Renal cortical epithelial cell (primary cell): ENCODE data around the gene GNA14. TPM values are rescaled to one million over a fixed set of nuclear protein-coding genes. Genes with fewer than 3 reads are reported as not detected.
"Not testable (repeated sequence)": the region's sequence is repeated elsewhere in the genome, so short reads cannot be mapped to it uniquely, and the experiment has no call there.

Source experiments
- DNase-seq: peaks from one replicate; pipeline ENCODE4 v3.0.0-alpha.2; 2011; ENCODE audit warnings: low read depth
- total RNA-seq: library from RNA; depleted of rRNA; stranded (reverse); fragments of >200 nt; gene quantifications from 2 replicates; pipeline ENCODE4 v1.2.3, GENCODE V29; 2014

GNA14 gene
- total RNA-seq, 1 donor from 2014 or later = 0.10 TPM

DNA sequence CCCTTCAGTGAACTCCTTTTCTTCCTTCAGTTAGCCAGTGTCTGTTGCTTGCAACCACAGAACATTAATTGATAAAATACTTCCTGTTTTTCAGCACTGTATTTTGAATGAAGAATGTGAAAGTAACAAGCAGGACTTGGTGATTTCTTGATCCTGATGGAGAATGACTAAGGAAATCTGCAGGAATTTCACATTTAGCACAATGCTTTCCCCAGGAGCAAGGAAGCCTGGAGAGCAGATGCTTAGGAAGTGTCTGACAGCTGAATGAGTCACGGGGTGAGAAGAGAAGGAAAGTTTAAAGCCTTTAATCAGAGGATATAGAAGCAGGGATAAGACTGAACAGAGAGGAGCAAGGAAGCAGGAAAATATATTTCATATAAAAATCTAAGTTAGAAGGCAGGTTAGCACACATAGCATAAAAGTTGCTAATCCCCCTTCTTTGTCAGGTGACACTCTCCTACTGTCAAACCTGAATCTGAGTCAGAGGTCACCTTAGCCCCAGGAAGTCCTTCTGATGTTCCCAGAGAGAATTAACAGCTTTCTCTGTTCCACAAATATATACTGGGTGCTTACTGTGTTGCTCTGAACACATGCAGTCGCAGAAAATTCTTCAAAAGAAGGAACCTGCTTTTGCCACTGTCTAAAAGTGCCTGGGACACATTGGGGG is 59.7 kb downstream of the GNA14 start:
- DNase-seq = peak; percentile 72

DNA sequence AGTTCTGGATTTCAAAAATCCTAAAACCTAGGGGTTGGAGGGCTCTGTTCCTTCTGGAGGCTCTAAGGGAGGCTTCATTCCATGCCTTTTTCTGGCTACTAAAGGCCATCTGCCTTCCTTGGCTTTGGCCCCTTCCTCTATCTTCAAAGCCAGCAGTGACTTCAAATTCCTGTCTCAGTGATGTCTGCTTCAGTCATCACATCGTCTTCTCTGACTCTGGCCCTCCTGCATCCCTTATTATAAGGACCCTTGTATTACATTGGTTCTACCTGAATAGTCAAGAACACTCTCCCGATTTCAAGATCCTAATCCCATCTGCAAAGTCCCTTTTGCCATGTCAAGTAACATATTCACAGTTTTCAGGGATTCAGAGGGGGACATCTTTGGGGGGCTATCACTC is 60.3 kb downstream of the GNA14 start:
- no peak for DNase-seq

DNA sequence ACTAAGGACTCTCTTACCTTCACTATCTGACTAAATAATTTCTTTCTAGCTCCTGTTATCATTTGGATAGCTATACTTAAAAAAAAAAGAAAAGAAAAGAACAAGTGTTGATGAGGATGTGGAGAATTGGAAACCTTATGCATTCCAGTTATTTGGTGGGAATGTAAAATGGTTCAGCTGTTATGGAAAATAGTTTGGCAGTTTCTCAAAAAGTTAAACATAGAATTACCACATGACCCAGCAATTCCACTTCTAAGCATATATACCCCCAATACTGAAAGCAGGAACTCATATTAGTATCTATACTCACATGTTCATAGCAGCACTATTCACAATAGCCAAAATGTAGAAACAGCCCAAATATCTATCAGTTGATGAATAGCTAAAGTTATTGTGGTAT is 61.1 kb downstream of the GNA14 start:
- no peak for DNase-seq

DNA sequence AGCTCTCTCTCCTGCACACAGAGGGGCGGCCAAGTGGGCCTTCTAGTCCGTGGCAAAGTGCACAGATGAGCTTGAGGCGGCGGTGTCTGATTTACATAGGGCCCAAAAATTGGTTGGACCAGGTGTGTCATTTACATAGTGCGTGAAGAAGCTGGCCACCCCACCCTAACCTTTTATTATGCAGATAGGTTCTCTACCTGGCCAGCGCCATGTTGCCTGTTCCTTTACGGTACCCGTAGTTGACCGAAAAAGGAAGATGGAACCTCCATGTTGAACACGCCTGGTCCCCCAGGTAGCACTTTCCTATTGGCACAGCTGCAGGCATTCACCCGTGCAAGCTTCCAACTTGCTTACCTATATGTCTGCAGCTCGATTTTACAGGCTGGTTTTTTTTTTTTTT is 61.5 kb downstream of the GNA14 start:
- no peak for DNase-seq

DNA sequence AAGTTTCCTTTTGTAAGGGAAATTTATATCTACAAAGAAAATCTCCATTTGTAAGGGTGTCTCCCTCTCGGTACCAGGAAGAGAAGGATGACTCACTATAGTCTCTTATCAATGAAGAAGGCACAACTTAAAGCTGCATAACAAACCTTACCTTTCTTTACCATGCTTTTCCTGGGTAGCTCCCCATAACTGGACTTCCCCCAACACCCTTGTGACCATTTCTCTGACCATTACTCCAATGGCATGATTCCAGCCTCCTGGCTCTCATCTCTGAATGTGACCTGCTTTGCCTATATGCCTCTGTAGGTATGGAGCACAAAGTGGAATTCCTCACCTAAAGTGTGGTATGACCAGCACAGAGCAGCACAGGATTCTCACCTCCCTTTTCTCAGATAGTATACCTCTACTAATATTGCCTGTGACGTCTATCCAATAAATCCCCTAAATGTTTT is 62.8 kb downstream of the GNA14 start:
- no peak for DNase-seq

DNA sequence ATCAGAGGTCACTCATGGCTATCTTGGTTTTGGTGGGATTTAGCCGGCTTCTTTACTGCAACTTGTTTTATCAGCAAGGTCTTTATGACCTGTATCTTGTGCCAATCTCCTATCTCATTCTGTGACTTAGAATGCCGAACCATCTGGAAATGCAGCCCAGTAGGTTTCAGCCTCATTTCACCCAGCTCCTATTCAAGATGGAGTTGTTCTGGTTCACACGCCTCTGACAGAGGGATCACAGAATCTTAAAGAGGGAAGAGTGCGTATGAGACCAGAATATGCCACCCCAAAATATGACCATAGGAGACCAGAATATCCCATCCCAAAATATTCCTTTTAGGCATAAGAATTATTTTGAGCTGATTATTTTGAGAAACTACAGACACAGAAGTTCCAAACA is 63.2 kb downstream of the GNA14 start:
- DNase-seq = not testable (repeated sequence)

DNA sequence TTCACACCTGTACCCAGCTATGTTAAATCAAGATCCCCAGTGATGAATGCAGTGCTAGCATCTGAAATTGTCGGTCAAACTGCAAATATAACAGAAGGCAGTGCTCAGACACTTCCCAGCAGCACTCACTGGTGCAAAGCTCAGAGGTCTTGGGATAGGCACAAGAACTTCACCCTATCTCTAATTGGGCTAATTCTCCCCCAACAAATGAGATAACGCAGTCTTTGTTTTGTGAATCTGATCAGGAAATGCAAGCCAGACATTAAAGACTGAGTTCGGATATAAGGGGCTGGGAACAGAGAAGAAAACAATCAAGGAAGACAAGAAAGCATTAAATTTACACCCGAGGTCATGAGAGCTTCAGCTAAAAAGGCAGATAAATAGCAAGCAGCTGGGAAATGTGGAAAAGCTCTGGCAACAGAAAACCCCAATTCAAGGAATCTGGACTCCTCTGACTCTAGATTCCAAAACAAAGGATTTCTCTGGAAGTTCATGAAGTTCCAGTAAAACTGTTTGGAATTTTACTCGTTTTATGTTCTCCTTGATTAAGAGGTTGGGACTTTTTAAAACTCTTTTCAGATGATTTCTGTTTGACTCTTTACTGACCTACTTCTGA is 65.1 kb downstream of the GNA14 start:
- no peak for DNase-seq

DNA sequence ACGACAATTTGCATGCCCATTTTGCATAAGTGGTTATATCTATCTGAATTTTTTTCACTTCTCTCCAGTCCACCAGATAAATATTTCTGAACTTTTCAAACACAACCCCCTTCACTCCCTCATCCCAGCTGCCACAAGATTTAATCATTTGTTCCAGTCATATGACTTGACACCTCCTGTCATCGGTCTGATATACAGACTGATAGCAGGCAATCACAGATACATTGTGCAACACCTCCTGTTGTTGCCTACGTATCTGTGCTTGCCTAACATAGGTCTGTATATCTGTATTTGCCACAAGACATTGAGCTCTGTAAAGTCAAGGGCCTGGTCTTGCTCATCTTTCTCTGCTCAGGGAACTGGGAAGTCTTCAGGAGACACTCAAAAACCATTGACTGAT is 65.6 kb downstream of the GNA14 start:
- DNase-seq = no peak

DNA sequence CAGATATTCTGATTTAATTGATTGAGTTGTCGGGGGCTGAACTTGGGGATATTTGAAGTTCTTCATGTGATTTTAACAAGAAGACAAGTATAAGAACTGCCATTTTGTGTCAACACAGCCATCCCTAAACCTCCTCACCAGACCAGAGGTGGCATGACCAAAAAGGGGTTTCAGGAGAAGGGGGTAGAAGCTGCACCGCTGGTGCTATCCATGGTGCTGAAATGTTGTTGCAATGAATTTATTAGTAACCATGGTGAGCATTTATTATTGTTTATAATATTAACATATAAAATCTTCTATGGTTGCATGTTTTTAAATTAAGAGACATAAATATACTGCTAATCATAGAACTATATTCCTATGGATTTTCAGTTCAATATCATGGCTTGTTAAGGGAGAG is 72.3 kb downstream of the GNA14 start:
- no peak for DNase-seq

DNA sequence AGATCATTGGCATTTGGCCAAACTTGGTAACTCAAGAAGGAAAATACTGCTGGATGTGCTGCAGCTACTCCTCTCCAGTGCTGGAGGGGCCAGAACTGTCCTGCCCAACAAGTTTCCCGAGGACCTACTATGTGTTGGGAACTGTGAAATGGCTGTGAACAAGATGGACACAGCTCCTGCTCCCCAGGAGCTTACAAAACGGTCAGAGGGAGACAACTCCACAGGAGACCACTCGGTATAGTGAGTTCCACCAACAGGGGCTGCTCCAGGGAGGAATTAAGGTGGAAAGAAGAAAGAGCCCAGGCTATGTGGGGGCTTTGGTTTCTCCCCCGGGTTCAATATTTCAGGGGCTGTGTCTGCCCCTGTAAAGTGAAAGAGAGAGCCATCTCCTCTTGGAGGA is 78.8 kb downstream of the GNA14 start:
- no peak for DNase-seq

DNA sequence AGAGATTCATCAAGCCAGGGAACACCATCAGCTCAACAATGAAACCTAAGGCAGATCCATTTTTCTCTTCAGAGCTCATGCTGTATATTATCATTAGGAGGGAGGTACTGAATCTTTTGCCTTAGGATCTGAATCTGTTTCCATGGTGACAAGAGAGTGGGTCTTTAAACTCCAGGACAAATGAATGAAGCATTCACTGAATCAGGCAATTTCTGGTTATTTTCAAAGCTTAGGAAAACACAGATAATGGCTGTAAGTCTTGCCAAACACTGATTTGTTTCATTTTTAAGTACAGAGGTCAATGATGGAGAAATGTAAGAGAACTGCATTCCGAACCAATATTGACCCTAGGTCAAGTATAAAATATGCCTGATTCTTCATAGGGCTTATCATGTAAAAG is 84.9 kb downstream of the GNA14 start:
- DNase-seq = no peak

DNA sequence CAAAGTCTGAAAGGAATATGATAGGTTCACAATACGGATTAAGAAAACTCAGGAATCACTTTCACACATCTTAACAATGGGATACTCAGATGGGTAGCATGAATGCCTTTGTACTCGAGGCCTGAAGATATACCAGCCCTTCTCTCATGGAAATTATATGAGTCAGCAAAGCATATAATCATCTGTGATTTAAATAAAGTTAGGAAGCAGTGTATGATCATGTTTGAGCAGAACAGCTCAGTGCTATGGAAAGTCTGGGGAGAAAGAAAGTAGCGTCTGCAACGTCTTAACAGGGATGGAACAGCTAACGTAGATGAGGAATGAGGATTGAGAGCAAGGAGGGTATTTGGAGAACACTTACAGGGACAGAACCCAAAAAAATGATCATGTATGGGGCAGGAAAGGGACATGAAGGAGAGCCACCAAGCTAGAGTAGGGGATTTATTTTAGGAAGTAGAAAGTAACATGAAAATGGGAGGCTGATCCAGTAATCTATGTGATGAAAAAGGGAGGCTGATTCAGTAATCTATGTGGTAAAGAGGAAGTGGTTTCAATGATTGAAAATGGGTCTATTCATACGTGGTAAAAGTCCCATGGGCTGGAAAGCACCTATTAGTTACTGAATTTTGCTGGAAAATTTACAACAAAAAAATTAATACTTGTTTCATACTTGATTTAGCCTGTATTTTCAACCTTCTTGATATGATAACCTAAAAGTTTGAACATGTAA is 85.9 kb downstream of the GNA14 start:
- DNase-seq = no peak

DNA sequence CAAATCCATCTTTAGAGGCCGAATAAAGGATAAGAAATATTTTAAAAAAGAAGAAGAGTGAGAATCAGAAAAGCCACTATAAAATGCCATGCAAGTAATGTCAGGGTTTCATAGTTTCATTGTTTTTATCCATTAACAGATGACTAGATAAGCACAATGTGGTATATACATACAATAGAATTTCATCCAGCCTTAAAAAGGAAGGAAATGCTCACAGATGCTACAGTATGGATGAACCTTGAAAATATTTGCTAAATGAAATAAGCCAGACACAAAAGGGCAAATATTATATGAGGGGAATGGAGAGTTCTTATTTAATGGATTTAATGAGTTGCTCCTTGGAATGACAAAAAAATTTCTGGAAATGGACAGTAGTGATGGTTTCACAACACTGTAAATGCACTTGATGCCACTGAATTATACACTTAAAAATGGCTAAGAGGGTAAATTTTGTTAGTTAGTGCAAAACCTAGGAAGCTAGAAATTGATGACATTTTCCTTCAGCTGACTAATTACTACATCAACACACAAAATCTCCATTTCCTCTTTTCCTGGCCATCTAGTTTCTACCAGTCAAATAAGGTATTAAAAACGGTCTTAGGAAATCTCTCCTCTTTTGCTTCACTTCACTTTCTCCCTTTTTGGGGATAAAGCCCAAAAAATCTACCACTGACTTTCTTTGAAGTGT is 86.6 kb downstream of the GNA14 start:
- no peak for DNase-seq

DNA sequence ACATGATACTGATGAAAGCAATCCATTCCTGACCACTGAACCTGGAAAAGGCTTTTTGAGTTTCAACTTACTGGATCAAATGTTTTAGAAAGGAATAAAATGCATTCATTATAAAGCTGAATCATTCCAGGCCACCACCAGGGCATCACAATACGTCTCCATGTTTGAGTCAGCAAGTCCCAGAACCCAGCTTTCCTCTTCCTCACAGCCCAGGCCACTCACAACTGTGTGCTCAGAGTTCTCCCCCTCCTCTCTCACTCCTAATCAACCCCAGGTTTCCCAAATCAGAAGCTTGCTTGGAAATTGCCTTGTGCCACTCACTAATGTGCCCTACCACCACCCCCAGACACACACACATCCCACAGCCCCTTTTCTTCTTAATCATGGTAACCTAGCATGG is 91.7 kb downstream of the GNA14 start:
- no peak for DNase-seq

DNA sequence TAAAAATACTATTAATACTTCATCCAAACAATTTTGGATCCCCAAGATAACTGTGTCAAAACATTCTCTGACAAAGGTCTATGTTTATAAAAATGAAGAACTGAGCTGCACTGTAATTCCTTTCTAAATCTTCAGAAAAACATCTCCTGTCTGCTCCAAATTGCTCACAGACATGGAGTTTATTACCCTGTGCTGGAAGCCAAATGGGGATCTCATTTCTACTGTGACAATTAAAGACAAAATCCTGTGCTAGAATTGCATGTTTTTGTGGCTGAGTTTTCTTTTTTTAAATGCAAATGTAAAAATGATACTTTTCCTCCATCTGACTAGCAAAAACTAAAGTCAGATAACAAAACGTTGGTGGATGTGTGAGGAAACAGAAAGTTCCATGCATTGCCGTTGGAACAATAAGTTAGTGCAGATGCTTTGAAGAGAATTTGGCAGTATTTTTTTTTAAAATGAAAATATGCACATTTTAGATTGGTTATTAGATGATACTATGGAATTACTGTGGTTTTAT is 93.5 kb downstream of the GNA14 start:
- no peak for DNase-seq

DNA sequence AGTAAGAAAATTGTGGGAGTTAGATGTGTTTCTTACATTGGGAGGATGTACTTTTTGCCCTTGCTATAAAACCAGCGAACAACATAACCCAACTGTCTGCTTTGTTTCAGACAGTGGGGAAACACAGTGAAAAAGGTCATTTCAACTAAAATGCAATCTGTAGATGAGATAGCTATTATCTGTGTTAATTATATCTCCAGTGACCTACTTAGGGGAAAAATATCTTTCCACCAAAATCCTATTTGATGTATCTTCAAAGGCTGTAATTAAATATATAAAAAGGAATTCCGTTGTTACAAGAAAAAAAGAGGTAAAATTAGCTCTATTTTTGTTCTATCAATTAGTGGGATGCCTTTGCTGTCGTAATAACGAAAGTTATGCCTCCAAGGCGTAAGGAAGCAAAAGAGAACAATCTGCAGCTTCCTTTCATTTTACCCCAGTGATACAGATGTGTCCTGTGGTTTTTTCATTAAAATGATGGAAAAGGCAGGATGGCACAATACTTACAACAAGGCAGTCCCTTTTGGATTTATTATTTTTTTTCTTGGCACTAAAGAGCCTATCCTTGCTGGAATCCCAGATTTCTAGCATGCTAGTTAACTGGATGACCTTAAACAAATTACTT is 100.9 kb downstream of the GNA14 start:
- no peak for DNase-seq

DNA sequence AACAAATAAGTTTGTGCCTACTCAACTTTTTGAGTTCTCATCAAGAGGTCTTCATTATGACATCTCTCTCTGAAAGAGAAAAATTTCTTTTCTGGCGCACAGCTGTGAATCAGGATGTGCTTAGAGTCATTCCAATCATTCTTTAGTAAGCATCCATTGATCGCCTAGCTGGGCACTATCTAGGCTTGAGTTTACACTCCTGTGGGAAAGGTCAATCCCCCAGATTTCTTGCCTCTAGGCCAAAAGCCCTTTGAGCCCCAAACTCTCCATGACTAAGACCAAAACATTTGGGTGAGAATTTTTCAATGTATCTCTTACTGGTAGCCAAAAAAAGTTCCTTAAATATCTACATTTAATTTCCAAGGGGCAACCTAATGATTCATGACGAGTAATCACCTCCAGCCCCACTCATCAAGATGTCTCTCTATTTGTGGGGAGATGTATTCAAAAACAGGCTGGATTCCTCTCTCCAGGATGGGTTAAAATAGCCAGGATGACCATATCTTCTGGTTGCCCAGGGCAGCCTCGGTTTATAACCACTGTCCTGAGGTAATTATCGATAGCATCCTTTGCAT is 101.7 kb downstream of the GNA14 start:
- DNase-seq = no peak

DNA sequence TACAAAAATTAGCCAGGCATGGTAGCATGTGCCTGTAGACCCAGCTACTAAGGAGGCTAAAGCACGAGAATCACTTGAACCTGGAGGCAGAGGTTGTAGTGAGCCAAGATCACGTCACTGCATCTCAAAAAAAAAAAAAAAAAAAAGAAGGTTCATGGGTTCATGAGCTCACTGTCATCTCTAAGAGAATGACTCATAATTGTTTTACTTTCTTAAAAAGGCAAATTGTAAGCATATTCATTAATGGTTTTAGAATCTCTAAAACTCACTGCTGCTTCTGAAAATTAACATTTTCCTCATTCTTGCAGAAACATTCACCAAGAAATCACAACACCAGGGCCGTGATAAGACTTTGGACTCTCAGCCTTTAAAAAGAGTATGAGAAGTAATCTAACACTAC is 103.6 kb downstream of the GNA14 start:
- peak; percentile 2 for DNase-seq

DNA sequence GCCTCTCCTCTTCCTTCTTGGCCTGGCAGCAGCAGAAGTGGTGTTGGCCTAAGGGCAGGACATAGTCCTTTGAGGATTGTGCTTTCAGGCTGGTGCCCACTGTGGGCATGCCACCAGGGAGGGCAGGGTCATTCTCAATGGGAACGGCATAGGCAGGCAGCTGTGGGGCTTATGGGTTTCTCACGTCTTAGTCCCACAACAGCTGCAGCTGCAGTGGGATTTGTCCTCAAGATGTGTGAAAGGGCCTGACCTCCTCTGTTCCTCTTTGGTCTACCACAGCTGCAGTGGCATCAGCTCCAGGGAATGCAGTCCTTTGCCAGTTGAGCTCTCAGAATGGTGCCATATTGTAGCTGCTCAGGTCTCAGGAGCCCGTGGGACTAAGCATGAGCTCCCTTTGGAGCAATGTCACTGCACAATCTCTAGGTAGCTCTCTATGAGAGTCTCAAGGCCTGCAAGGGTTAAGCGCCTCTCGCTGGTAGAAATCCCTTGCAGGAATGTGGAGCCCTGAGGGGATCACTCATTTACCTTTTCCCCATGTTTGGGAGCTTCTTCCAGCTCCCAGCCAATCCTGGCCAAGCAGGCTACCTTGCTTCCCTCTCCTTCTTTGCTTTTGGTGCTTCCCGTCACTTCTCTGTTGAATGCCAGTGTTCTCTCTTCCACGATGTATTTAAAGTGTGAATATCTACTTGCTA is 104.8 kb downstream of the GNA14 start:
- DNase-seq = no peak

DNA sequence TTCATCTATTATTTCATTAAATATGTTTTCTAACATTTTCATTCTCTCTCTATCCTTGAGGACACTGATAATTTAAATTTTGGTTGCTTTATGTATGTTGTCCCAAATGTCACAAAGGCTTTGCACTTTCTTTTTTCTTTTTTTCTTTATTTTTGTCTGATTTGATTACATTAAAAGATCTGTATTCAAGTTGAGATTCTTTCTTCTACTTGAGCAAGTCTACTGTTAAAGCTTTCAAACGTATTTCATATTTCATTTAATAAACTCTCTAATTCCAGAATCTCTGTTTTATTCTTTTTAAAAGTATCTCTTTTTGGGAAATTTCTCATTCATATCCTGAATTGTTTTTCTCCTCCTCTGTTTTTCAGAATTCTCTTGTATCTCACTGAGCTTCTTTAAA is 106.5 kb downstream of the GNA14 start:
- no peak for DNase-seq

DNA sequence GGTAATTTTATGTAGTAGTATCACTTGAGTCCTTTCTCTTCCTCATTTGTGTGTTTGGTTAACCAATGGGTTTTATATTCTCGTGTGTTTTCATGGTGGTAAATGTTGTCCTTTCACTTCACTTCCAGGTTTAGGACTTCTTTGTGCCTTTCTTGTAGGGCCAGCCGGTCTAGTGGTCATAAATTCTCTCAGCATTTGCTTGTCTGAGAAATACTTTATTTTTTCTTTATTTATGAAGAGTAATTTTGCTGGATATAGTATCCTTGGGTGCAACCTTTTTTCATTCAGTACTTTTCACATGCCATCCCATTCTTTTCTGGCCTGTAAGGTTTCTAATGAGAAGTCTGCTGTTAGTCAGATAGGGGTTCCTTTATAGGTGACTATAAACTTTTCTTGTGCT is 107.1 kb downstream of the GNA14 start:
- DNase-seq = no peak
